Gastroesophageal sphincter (tissue), 3 donors: ENCODE measurements around the gene PRR19.

Source experiments
- EP300 ChIP-seq: sonication (generic); formaldehyde crosslinking; IDR thresholded peaks from one replicate; pipeline ENCODE4 v1.6.1; 2017; ENCODE audit warnings: antibody characterized with exemption, mild to moderate bottlenecking
- POLR2A ChIP-seq, 2 donors: fragments of 450-650 bp; IDR thresholded peaks; one replicate each; pipeline ENCODE4 v1.6.1; 2017; ENCODE audit warnings: antibody characterized with exemption in 2 of 2, mild to moderate bottlenecking in 2 of 2, moderate library complexity in 1 of 2
- POLR2AphosphoS5 ChIP-seq: sonication (generic); formaldehyde crosslinking; IDR thresholded peaks from one replicate; pipeline ENCODE4 v1.6.1; 2017; ENCODE audit warnings: antibody characterized with exemption
- TF ChIP-seq, protein P1 (sequence below), 4 experiments: fragments of 200-600 bp in 2 of 4; fragments of 450-650 bp in 2 of 4; sonication (generic) in 1 of 4; IDR thresholded peaks; one replicate each; pipeline ENCODE4 v1.5.1; 2017 to 2019; ENCODE audit warnings: antibody characterized with exemption in 4 of 4, mild to moderate bottlenecking in 2 of 4, moderate library complexity in 2 of 4

DNA sequence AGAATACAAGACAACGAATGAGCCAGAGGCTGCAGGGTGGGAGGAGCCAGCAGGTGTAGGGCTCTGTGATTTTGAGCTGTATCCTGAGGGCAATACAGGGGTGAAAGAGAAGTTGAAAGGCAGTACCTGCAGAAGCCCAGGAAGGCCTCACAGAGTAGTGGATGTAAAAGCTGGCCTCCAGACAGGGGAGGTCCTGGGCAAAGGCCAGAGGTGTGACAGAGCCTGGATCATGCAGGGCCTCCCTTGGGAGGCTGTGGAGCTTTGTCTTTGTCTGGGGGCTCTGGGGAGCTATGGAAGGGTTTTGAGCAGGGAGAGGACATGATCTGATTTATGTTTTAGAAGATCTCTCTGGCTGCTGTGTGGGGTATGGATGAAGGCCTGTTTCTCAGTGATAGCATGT is 26.2 kb downstream of the PRR19 start:
- TF ChIP-seq, protein P1, sequence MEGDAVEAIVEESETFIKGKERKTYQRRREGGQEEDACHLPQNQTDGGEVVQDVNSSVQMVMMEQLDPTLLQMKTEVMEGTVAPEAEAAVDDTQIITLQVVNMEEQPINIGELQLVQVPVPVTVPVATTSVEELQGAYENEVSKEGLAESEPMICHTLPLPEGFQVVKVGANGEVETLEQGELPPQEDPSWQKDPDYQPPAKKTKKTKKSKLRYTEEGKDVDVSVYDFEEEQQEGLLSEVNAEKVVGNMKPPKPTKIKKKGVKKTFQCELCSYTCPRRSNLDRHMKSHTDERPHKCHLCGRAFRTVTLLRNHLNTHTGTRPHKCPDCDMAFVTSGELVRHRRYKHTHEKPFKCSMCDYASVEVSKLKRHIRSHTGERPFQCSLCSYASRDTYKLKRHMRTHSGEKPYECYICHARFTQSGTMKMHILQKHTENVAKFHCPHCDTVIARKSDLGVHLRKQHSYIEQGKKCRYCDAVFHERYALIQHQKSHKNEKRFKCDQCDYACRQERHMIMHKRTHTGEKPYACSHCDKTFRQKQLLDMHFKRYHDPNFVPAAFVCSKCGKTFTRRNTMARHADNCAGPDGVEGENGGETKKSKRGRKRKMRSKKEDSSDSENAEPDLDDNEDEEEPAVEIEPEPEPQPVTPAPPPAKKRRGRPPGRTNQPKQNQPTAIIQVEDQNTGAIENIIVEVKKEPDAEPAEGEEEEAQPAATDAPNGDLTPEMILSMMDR (IDR thresholded peaks at IDR 0.05): no peak
- TF ChIP-seq POLR2A (IDR thresholded peaks at IDR 0.05) (no peak), POLR2AphosphoS5 (no peak), EP300 (no peak)
